Gastrocnemius medialis (tissue), 4 donors: ENCODE measurements around the gene FKBP5.
A peak's percentile ranks its signal among the peaks of the same experiment; 100 is the strongest.

Experiments used
- CTCF ChIP-seq, 5 experiments: fragments of 450-650 bp in 3 of 5; fragments of 200-600 bp in 2 of 5; sonication (generic) in 2 of 5; IDR thresholded peaks in 4 of 5; conservative IDR thresholded peaks in 1 of 5; 1 replicate in 4 of 5; 2 replicates in 1 of 5; pipeline ENCODE4 v1.5.1; 2016 to 2019; ENCODE audit warnings: antibody characterized with exemption in 5 of 5, mild to moderate bottlenecking in 3 of 5, moderate library complexity in 3 of 5
- POLR2A ChIP-seq, 2 donors: fragments of 450-650 bp; IDR thresholded peaks; one replicate each; pipeline ENCODE4 v1.6.1; 2017; ENCODE audit warnings: antibody characterized with exemption in 2 of 2, mild to moderate bottlenecking in 2 of 2, moderate library complexity in 2 of 2

GRCh38 chr6:35719830-35720733 is 31.4 kb upstream of the FKBP5 start:
- TF ChIP-seq CTCF (IDR thresholded peaks at IDR 0.05 in 4 of 5, conservative IDR thresholded peaks at IDR 0.05 in 1 of 5) = no peak
- peak in 1 of 2 donors; percentile 1 for TF ChIP-seq POLR2A (IDR thresholded peaks at IDR 0.05)
